ENCODE results near the gene MRGPRE.

MRGPRE gene

GRCh38 chr11:3221408-3222002 is 10.7 kb downstream of the MRGPRE start:
- ChIA-PET POLR2A (no interaction called here), CTCF (no interaction called here)
- DNase-seq (ENCODE audit: extremely low spot score): no peak
- TF ChIP-seq NFRKB (IDR thresholded peaks at IDR 0.05): no peak
- TF ChIP-seq TARDBP (IDR thresholded peaks at IDR 0.05): no peak
- no peak for TF ChIP-seq L3MBTL2 (conservative IDR thresholded peaks at IDR 0.05)

GRCh38 chr11:3220521-3221407 is 11.5 kb downstream of the MRGPRE start:
- POLR2A ChIA-PET: no interaction called here
- CTCF ChIA-PET: no interaction called here
- no peak for TF ChIP-seq FOXK2 (IDR thresholded peaks at IDR 0.05)
- DNase-seq (ENCODE audit: extremely low spot score): no peak

- DNase-seq (ENCODE audit: extremely low spot score): no peak
- ChIA-PET POLR2A (no interaction called here), CTCF (no interaction called here)
- TF ChIP-seq LEF1 (IDR thresholded peaks at IDR 0.05; ENCODE audit: borderline replicate concordance) (no peak), SP1 (IDR thresholded peaks at IDR 0.05) (no peak), L3MBTL2 (conservative IDR thresholded peaks at IDR 0.05) (no peak), SUZ12 (IDR thresholded peaks at IDR 0.05) (no peak), ZNF384 (IDR thresholded peaks at IDR 0.05) (no peak), ELF4 (IDR thresholded peaks at IDR 0.05) (no peak), PKNOX1 (IDR thresholded peaks at IDR 0.05) (no peak), FOXK2 (IDR thresholded peaks at IDR 0.05) (no peak), HDGF (IDR thresholded peaks at IDR 0.05; ENCODE audit: borderline replicate concordance) (no peak), CTBP1 (IDR thresholded peaks at IDR 0.05; ENCODE audit: borderline replicate concordance) (no peak), NFRKB (IDR thresholded peaks at IDR 0.05) (no peak)
Observed at GRCh38 chr11:3220101-3220500, 12.1 kb downstream of the MRGPRE start.

GRCh38 chr11:3219281-3219892 is 12.8 kb downstream of the MRGPRE start:
- no peak for DNase-seq (ENCODE audit: extremely low spot score)
- ChIA-PET POLR2A (no interaction called here), CTCF (interaction anchor here (0.6 to 1.3 kb wide), 2 partner anchors 189 to 367 kb away, joined by 3 read pairs; no protein-coding TSS in a partner anchor)
- TF ChIP-seq FOXA1 (IDR thresholded peaks at IDR 0.05) (no peak), SUZ12 (IDR thresholded peaks at IDR 0.05) (no peak), NFRKB (IDR thresholded peaks at IDR 0.05) (no peak), FOXM1 (IDR thresholded peaks at IDR 0.05; ENCODE audit: borderline replicate concordance) (no peak), ARNT (IDR thresholded peaks at IDR 0.05) (no peak), BHLHE40 (IDR thresholded peaks at IDR 0.05; ENCODE audit: borderline replicate concordance) (no peak), FOXK2 (IDR thresholded peaks at IDR 0.05) (no peak), L3MBTL2 (conservative IDR thresholded peaks at IDR 0.05) (no peak), PKNOX1 (IDR thresholded peaks at IDR 0.05) (no peak), HDGF (IDR thresholded peaks at IDR 0.05; ENCODE audit: borderline replicate concordance) (no peak), ELF4 (IDR thresholded peaks at IDR 0.05) (no peak), CTBP1 (IDR thresholded peaks at IDR 0.05; ENCODE audit: borderline replicate concordance) (no peak), TARDBP (IDR thresholded peaks at IDR 0.05) (no peak), ZNF384 (IDR thresholded peaks at IDR 0.05) (no peak), LEF1 (IDR thresholded peaks at IDR 0.05; ENCODE audit: borderline replicate concordance) (no peak), SP1 (IDR thresholded peaks at IDR 0.05) (no peak)

- DNase-seq (ENCODE audit: extremely low spot score): no peak
- ChIA-PET CTCF (interaction anchor here (0.9 to 1.3 kb wide), 2 partner anchors 136 to 190 kb away, joined by 3 read pairs; no protein-coding TSS in a partner anchor), POLR2A (no interaction called here)
- TF ChIP-seq LEF1 (IDR thresholded peaks at IDR 0.05; ENCODE audit: borderline replicate concordance): no peak
- no peak for TF ChIP-seq BHLHE40 (IDR thresholded peaks at IDR 0.05; ENCODE audit: borderline replicate concordance)
- no peak for TF ChIP-seq NFRKB (IDR thresholded peaks at IDR 0.05)
- no peak for TF ChIP-seq FOXM1 (IDR thresholded peaks at IDR 0.05; ENCODE audit: borderline replicate concordance)
- TF ChIP-seq SP1 (IDR thresholded peaks at IDR 0.05): no peak
- TF ChIP-seq FOXA1 (IDR thresholded peaks at IDR 0.05): no peak
- no peak for TF ChIP-seq ARNT (IDR thresholded peaks at IDR 0.05)
- TF ChIP-seq PKNOX1 (IDR thresholded peaks at IDR 0.05): no peak
- no peak for TF ChIP-seq ELF4 (IDR thresholded peaks at IDR 0.05)
- TF ChIP-seq FOXK2 (IDR thresholded peaks at IDR 0.05): no peak
- no peak for TF ChIP-seq ZNF384 (IDR thresholded peaks at IDR 0.05)
- no peak for TF ChIP-seq TARDBP (IDR thresholded peaks at IDR 0.05)
- no peak for TF ChIP-seq L3MBTL2 (conservative IDR thresholded peaks at IDR 0.05)
- no peak for TF ChIP-seq HDGF (IDR thresholded peaks at IDR 0.05; ENCODE audit: borderline replicate concordance)
- TF ChIP-seq SUZ12 (IDR thresholded peaks at IDR 0.05): no peak
- no peak for TF ChIP-seq CTBP1 (IDR thresholded peaks at IDR 0.05; ENCODE audit: borderline replicate concordance)
Observed at GRCh38 chr11:3218483-3219280, 13.5 kb downstream of the MRGPRE start, which contains the start of gene MRGPRG. MRGPRG (minus strand) TSS chr11:3218813; CDS start chr11:3218813, 0 bp downstream.

Measured in HEK293T (cell line).